ENCODE measurements around the gene MFSD12.

The MFSD12 gene

DNA sequence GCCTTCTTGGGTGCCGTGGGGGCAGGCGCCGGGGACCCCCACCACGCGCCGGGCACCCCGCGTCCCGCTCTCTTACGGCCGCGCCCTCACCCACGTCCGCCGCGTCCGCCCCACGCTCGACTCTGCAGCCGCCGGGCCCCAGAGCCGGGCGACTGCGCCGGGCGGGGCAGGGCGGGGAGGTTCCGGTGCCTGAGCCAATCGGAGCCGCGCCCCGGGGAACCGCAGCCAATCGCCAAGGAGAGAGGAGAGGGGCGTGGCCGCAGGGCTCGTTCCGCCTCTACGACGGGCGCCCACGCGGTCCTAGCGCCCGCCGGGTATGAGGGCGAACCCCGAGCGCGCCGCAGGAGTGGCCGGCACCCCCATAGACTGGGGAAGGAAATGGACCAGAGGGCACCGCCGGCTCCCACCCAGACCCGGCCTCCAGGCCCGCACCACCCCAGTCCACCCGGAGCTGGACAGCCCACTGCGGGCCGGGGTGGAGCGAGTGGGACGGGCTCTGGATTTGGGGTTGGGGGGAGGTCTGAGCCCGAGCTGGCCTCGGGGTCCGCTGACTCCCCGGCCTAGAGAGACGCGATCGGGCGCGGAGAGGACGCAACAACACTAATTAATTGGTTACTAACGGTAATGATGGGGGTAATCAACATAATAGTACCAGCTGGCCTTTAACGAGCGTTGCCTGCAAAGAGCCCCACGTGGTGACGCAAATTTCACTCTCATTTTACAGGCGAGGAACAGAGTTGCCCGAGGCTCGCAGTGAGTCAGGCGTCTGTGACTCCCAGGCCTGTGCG, at the start of gene MFSD12:
Gene MFSD12 (minus strand): TSS at position 126 of the 788 bp plus-strand sequence. CDS start 183 bp downstream, outside the sequence.
- DNase-seq (ENCODE audit: low read depth in 2 of 2): peak; percentile 90 to 95

DNA sequence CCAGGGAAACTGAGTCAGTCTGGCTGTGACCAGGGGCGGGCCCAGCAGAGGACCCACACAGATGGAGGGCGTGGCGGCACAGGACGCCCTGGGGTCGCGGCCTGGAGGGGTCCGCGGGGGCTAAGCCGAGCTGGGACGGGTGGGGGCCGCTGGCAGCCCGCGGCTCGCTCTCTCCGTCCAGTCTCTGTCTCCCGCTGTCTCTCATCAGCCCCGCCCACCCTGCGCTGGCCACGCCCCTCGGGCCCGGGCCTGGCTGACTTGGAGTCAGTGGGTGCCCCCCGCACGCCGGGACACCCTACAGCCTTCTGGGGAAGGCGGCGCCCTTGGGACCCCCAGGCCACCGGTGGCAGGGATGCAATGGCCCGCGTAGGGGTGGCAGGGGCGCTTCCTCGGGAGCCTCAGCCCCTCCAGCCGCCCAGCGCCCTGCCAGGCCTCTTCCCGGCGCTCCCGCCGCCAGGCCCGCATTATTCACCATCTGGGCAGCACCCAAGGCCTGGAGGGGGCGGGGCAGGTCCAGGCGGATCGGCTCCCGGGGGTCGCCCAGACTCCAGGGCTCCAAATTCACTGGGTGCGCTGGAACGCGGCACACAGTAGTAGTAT, 49.4 kb upstream of the MFSD12 start, which contains the start of gene TBXA2R:
Gene TBXA2R (minus strand): TSS at position 186 of the 600 bp plus-strand sequence. CDS start 6,241 bp downstream, outside the sequence.
- peak; percentile 18 to 65 for DNase-seq (ENCODE audit: low read depth in 2 of 2)

- DNase-seq (ENCODE audit: low read depth in 2 of 2): no peak
These were observed 48.8 kb upstream of the MFSD12 start for GRCh38 chr19:3606174-3606689.

DNA sequence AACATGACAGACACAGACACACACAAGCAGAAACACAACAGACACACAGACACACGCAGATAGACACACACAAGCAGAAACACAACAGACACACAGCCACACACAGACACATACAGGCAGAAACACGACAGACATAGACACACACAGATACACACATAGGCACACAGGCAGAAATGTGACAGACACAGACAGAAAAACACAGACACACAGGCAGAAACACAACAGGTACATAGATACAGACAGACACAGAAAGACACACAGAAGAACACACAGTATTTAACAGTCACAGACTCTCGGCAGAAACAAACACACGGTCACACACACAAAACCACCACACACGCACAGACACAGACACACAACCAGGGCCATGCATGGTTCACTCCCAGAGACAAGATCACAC, 48.4 kb upstream of the MFSD12 start:
- no peak for DNase-seq (ENCODE audit: low read depth in 2 of 2)

DNA sequence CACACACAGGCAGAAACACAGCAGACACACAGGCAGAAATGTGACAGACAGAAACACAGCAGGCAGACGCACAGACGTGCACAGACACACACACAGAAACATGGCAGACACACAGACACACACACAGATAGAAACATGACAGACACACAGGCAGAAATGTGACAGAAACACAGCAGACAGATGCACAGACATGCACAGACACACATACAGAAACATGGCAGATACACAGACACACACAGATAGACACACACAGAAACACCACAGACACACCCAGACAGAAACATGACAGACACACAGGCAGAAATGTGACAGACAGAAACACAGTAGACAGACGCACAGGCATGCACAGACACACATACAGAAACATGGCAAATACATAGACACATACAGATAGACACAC, 48.0 kb upstream of the MFSD12 start:
- no peak for DNase-seq (ENCODE audit: low read depth in 2 of 2)

DNA sequence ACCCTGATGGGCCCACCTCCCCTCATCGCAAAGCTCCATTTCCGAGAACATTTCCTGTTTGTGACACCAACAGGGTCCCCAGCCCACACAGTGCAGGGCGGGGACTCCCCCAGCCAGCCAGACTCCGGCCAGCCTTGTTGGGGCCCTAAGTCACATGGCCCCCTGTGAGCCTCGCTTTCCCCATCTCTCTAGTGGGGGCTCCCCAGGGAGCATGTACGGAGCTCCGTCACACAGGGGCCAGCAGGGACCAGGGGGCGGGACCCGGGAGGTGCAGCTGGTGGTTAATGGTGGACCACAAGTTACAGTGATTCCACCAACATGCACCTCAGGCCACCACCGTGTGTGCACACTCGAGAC, 47.6 kb upstream of the MFSD12 start:
- DNase-seq (ENCODE audit: low read depth in 2 of 2): no peak

DNA sequence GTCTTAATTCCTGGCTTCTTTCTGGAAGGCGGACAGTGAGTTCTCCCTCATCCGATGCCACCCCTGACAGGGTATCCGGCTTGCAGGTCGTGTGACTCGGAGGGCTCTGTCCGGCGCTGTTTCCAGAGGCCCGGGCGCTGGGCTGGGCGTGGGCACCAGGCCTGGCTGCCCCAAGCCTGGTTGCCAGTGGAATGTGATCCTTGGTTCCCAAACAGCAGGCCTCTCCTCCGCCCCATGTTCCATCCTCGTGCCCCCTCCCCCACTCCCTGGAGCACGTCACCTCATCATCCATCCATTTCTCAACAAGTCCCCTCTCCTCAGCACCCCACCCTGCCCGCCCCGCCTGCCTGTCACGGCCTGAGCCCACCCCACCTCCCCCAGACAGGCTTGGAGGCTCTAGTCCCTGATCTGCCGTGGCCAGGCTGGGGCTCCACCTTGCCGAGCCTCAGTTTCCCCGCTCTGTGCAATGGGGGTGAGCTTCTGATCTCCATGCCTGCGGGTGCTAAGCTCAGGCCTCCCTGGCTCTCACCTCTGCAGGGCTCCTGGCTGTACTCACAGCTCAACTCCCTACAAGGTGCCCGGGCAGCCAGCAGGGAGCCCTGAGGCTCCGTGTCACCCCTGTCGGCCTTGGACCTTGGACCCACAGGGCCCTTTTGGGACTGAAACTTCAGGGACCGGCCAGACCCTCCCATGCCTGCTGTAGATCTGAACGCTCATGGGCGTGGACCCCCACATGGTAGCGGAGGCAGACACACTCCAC, 47.0 kb upstream of the MFSD12 start:
- no peak for DNase-seq (ENCODE audit: low read depth in 2 of 2)

GRCh38 chr19:3603121-3603811, 45.9 kb upstream of the MFSD12 start:
- no peak for DNase-seq (ENCODE audit: low read depth in 2 of 2)

GRCh38 chr19:3601021-3601420, 43.6 kb upstream of the MFSD12 start:
- DNase-seq (ENCODE audit: low read depth in 2 of 2): no peak

GRCh38 chr19:3599776-3600187, 42.4 kb upstream of the MFSD12 start:
- no peak for DNase-seq (ENCODE audit: low read depth in 2 of 2)

GRCh38 chr19:3595521-3596061, 38.2 kb upstream of the MFSD12 start:
- no peak for DNase-seq (ENCODE audit: low read depth in 2 of 2)

DNA sequence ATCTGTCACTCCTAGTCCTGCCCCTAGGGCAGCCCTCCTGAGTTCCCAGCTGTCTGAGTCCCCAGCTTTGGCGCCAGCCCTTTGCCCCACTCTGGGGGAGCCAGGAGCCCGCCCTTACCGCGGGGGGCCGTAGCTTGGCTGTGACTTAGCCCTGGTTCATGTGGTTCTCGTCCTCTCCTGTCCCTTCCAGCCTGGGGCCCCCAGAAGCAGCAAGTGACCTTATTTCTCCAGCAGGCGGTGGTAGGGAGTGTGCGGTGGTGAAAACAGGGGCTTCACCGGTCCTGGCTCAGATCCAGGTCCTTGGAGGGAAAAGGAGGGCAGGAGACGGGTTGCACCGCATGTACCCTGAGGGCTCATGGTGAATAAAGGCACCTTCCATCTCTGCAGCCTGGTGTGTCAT, 35.8 kb upstream of the MFSD12 start:
- DNase-seq (ENCODE audit: low read depth in 2 of 2): no peak

DNA sequence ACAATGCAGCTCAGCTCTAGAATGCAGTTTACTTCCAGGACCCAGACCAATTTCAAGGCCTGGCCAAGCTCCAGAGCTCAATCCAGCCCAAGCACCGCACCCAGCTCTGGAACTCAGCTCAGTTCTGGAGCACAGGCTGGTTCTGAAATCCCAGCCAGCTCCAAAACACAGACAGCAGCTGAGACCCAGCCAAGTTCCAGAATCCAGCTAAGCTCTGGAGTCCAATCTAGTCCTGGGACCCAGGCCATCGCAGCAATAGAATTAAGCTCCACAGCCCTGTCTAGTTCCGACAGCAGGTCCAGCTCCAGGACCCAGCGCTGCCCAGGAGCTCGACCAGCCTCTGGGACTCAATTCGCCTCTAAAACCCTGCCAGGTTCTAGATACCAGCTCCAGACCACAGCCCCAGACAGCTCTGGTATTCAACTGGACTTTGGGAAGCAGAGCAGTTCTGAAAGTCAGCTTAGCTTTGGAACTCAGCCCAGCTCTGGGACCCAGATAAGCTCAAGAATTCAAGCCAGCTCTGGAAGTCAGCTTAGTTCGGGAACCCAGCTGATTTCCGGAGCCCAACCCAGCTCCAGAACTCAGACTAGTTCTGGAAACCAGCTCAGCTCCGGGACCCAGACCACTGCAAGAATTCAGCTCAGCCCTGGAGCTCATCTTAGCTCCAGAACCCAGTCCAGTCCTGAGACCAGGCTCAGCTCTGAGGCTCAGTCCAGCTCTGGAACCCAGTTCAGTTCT, 34.7 kb upstream of the MFSD12 start:
- no peak for DNase-seq (ENCODE audit: low read depth in 2 of 2)

GRCh38 chr19:3590991-3591659, 33.7 kb upstream of the MFSD12 start:
- no peak for DNase-seq (ENCODE audit: low read depth in 2 of 2)

- no peak for DNase-seq (ENCODE audit: low read depth in 2 of 2)
These were observed 32.6 kb upstream of the MFSD12 start for GRCh38 chr19:3589949-3590348.

DNA sequence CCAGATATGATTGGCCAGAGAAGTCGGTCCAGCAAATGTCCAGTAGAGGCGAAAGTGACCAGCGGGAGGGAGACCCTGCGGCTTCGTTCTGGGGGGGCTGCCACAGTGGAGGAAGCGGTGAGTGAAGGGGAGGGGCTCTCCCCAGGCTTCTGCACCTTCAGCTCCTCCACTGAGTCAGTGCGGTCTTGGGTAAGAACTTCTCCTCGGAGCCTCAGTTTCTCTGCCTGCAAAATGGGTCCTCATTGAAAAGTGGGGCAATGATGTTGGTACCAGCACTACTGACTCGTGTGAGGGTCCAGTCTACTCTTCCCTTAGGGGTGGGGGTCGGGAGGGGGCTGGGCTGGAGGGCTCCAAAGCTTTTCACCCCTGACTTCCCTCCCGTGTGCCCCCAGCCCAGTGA, 32.1 kb upstream of the MFSD12 start:
- no peak for DNase-seq (ENCODE audit: low read depth in 2 of 2)

GRCh38 chr19:3586707-3587346, 29.4 kb upstream of the MFSD12 start:
- no peak for DNase-seq (ENCODE audit: low read depth in 2 of 2)

- peak in 1 of 2 experiments; percentile 27 for DNase-seq (ENCODE audit: low read depth in 2 of 2)
These were observed 28.8 kb upstream of the MFSD12 start for GRCh38 chr19:3586127-3586626.

DNA sequence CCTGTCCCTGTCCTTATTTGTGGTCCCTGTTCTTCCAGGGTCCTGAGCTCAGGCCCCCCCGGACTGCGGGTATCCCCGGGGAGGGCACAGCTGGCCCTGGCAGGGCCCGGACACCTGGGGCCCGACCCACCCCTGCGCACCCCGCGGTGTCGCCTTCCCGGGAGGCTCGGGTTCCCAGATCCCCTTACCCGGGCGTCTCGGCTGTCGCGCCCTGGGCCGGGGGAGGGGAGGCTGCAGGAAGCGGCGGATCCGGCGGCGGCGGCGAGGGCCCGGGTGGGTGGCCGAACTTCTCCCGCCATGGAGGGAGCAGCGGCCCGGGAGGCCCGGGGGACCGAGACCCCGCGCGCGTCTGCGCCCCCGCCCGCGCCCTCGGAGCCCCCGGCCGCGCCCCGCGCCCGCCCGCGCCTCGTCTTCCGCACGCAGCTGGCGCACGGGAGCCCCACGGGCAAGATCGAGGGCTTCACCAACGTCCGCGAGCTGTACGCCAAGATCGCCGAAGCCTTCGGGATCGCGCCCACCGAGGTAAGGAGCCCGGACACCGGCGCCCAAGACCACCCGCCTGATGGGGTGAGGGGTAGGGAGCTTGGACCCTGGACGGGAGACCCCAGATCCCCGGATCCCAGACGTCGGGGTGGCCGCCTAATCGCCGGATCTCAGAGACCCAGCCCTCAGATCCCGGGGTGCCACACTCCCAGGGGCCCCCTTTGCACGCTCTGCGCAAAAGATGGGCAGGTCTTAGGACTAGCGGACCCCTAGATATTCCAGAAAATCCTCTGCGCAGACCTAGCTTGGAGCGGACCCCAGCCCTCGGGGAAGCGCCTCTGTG, 28.1 kb upstream of the MFSD12 start, which contains the start of gene GIPC3:
Gene GIPC3 (plus strand): TSS at position 178 of the 826 bp plus-strand sequence. CDS start 120 bp downstream, at position 298.
- DNase-seq (ENCODE audit: low read depth in 2 of 2): no peak

Measured in stimulated activated CD4-positive, alpha-beta T cell treated with anti-CD3 and anti-CD28 coated beads, Interleukin-12 subunit alpha, Interleukin-12 subunit beta, amount 100 ng/mL, for 24 hours (primary cell).